ENCODE data around the gene NCBP3. TPM values are rescaled to one million over a fixed set of nuclear protein-coding genes. Genes with fewer than 3 reads are reported as not detected.

Gene NCBP3
- polyA plus RNA-seq, 1 experiment: 9.7 TPM

DNA sequence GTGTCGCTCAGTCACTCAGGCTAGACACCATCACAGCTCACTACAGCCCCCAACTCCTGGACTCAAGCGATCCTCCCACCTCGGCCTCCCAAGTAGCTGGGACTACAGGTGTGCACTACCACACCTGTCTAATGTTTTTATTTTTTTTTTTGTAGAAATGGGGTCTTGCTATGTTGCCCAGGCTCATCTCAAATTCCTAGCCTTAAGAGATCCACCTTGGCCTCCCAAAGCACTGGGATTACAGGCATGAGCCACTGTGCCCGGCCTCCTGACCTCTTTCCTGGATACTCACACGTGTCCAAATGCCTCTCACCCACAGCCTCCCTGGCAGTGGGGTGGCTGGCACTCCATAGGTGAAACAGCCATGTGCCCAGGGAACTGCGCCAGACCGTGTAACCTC is 29.3 kb upstream of the NCBP3 start:
- DNase-seq (ENCODE audit: low read depth): no peak
- H3K36me3 ChIP-seq (ENCODE audit: control insufficient read depth, insufficient read depth, low read length): peaks cover 31% of the 10 kb centered on the region
- no peak overlapping the region for H3K4me3 ChIP-seq (ENCODE audit: low read depth, low read length)

DNA sequence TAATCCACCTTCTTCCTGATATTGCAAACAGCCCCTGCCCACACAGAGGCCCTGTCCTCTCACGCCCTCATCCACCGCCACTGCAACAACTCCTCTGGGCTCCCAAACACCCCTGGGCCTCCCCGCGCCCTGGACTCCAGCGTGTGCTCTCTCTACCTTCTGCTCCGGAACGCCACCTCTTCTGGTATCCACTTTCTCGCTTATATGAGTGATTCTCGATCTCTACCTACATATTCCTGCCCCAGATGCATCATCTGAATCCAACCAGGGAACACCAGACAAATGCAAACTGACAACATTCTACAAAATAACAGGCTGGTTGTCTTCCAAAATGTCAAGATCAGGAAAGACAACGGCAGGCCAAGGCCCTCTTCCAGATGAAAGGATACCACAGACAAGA is 27.8 kb upstream of the NCBP3 start:
- ChIA-PET CTCF (no interaction called here), POLR2A (no interaction called here)
- Histone ChIP-seq H3K4me3 (ENCODE audit: low read depth, low read length) (no peak overlapping the region), H3K27me3 (ENCODE audit: control insufficient read depth, insufficient read depth, low read length) (no peaks in the 10 kb centered on the region), H3K36me3 (ENCODE audit: control insufficient read depth, insufficient read depth, low read length) (peaks cover 31% of the 10 kb centered on the region)
- TF ChIP-seq, protein P1, sequence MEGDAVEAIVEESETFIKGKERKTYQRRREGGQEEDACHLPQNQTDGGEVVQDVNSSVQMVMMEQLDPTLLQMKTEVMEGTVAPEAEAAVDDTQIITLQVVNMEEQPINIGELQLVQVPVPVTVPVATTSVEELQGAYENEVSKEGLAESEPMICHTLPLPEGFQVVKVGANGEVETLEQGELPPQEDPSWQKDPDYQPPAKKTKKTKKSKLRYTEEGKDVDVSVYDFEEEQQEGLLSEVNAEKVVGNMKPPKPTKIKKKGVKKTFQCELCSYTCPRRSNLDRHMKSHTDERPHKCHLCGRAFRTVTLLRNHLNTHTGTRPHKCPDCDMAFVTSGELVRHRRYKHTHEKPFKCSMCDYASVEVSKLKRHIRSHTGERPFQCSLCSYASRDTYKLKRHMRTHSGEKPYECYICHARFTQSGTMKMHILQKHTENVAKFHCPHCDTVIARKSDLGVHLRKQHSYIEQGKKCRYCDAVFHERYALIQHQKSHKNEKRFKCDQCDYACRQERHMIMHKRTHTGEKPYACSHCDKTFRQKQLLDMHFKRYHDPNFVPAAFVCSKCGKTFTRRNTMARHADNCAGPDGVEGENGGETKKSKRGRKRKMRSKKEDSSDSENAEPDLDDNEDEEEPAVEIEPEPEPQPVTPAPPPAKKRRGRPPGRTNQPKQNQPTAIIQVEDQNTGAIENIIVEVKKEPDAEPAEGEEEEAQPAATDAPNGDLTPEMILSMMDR (IDR thresholded peaks at IDR 0.05; ENCODE audit: insufficient read depth, low read depth, low read length): no peak
- DNase-seq (ENCODE audit: low read depth): no peak

More for the DNA sequence above, 29.3 kb upstream of the NCBP3 start:
- no peaks in the 10 kb centered on the region for H3K27me3 ChIP-seq (ENCODE audit: control insufficient read depth, insufficient read depth, low read length)
- ChIA-PET CTCF (no interaction called here), POLR2A (no interaction called here)
- TF ChIP-seq, protein P1 (IDR thresholded peaks at IDR 0.05; ENCODE audit: insufficient read depth, low read depth, low read length): no peak

DNA sequence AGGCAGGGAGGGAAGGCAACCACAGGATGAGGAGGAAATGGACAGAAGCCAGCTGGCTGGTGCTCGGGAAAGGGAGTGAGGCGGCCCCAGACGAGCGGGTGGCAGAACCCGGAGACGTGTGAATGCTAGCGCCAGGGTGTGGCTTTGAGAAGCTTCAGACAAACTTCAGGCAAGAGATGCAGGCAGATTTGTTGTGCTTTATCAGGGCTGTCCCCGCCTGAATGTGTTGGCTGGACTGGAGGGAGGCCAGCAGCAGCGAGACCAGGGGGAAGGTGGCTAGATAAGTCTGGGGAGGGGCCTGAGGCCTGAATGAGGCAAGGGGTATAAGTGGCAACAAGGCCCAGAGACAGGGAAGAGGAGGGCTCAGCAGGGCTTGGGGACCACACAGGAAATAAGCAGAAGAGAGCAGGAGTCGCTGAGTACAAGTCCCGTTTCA is 24.8 kb upstream of the NCBP3 start:
- peaks cover 22% of the 10 kb centered on the region for H3K36me3 ChIP-seq (ENCODE audit: control insufficient read depth, insufficient read depth, low read length)
- ChIA-PET POLR2A (no interaction called here), CTCF (no interaction called here)
- TF ChIP-seq, protein P1 (IDR thresholded peaks at IDR 0.05; ENCODE audit: insufficient read depth, low read depth, low read length): no peak
- DNase-seq (ENCODE audit: low read depth): no peak
- no peak overlapping the region for H3K4me3 ChIP-seq (ENCODE audit: low read depth, low read length)
- no peaks in the 10 kb centered on the region for H3K27me3 ChIP-seq (ENCODE audit: control insufficient read depth, insufficient read depth, low read length)

DNA sequence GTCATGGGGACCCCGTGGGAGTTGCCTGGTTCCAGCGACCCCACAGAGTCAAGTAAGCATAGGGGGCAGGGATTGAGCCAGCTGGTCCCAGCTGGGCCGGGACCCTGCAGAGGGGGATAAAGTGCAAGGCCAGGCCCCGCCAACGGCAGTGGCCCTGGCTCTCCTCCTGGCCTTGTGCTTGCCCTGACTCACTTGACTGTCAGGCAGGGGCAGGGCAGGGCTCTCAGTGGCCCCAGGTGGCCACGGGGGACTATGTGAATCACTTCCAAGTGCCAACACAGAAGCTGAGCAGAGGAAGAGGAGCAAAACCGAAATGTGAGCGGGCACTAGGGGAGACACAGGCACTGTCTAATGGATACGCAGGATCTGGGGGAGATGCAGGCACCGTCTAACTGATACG is 21.6 kb upstream of the NCBP3 start:
- Histone ChIP-seq H3K36me3 (ENCODE audit: control insufficient read depth, insufficient read depth, low read length) (peaks cover 12% of the 10 kb centered on the region), H3K4me3 (ENCODE audit: low read depth, low read length) (no peak overlapping the region), H3K27me3 (ENCODE audit: control insufficient read depth, insufficient read depth, low read length) (no peaks in the 10 kb centered on the region)
- CTCF ChIA-PET: no interaction called here
- POLR2A ChIA-PET: no interaction called here
- DNase-seq (ENCODE audit: low read depth): no peak
- TF ChIP-seq, protein P1 (IDR thresholded peaks at IDR 0.05; ENCODE audit: insufficient read depth, low read depth, low read length): no peak

DNA sequence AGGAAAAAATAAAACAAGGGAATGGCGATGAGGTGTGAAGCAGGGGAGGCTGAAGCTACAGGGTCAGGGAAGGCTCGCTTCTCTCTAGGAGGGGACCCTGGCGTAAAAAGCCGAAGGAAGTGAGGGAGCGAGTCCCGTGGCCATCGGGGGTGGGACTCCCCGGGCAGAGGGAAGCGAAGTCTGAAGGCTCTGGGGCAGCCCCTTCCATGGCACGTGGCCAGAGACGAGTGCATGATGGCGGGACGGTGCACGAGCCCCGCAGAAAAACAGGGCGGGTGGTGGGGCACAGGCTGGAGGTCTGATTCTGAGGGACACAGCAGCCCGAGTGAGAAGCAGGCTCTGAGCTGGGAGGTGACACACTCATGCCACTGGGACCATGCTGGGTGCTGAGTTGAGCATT is 21.1 kb upstream of the NCBP3 start:
- TF ChIP-seq, protein P1 (IDR thresholded peaks at IDR 0.05; ENCODE audit: insufficient read depth, low read depth, low read length): no peak
- ChIA-PET POLR2A (no interaction called here), CTCF (no interaction called here)
- DNase-seq (ENCODE audit: low read depth): no peak
- Histone ChIP-seq H3K4me3 (ENCODE audit: low read depth, low read length) (no peak overlapping the region), H3K27me3 (ENCODE audit: control insufficient read depth, insufficient read depth, low read length) (no peaks in the 10 kb centered on the region), H3K36me3 (ENCODE audit: control insufficient read depth, insufficient read depth, low read length) (peaks cover 8% of the 10 kb centered on the region)
